Measurements from ENCODE around the gene YBEY.
A peak's percentile ranks its signal among the peaks of the same experiment; 100 is the strongest.

The YBEY gene

GRCh38 chr21:46265736-46266525 is 20.2 kb upstream of the YBEY start:
- DNase-seq, result no peak

GRCh38 chr21:46266946-46267345 is 19.2 kb upstream of the YBEY start:
- no peak for DNase-seq

GRCh38 chr21:46268371-46268770 is 17.8 kb upstream of the YBEY start:
- DNase-seq, result no peak

GRCh38 chr21:46269466-46269865 is 16.7 kb upstream of the YBEY start:
- no peak for DNase-seq

- DNase-seq, result no peak
Measured at GRCh38 chr21:46273341-46273740, 12.8 kb upstream of the YBEY start.

- DNase-seq, result no peak
Measured at GRCh38 chr21:46274797-46275390, 11.2 kb upstream of the YBEY start.

- no peak for DNase-seq
Measured at GRCh38 chr21:46284077-46284644, 2.0 kb upstream of the YBEY start.

GRCh38 chr21:46284733-46285132 is 1.4 kb upstream of the YBEY start:
- DNase-seq, result no peak

GRCh38 chr21:46285206-46285661 is 908 bp upstream of the YBEY start, which contains the start of gene MCM3AP:
Gene MCM3AP, minus strand, starts transcription at chr21:46285611. Its CDS starts 325 bp downstream, at chr21:46285286.
- no peak for DNase-seq

- no peak for DNase-seq
Measured at GRCh38 chr21:46286648-46287002, 483 bp downstream of the YBEY start.

GRCh38 chr21:46287541-46287940 is 1.4 kb downstream of the YBEY start:
- no peak for DNase-seq

- DNase-seq, result no peak
Measured at GRCh38 chr21:46289655-46290179, 3.6 kb downstream of the YBEY start.

- no peak for DNase-seq
Measured at GRCh38 chr21:46291561-46291960, 5.4 kb downstream of the YBEY start.

GRCh38 chr21:46294647-46295176 is 8.6 kb downstream of the YBEY start:
- DNase-seq, result no peak

GRCh38 chr21:46295177-46295770 is 9.1 kb downstream of the YBEY start:
- DNase-seq, result no peak

GRCh38 chr21:46295996-46296752 is 10.0 kb downstream of the YBEY start:
- DNase-seq, result peak; percentile 73

GRCh38 chr21:46297338-46298271 is 11.5 kb downstream of the YBEY start:
- DNase-seq, result peak; percentile 23

GRCh38 chr21:46299167-46299566 is 13.0 kb downstream of the YBEY start:
- DNase-seq, result no peak

- DNase-seq, result no peak
Measured at GRCh38 chr21:46301759-46302158, 15.6 kb downstream of the YBEY start.

- no peak for DNase-seq
Measured at GRCh38 chr21:46304437-46304836, 18.3 kb downstream of the YBEY start.

GRCh38 chr21:46304955-46305354 is 18.8 kb downstream of the YBEY start:
- DNase-seq, result no peak

Data from activated CD4-positive, alpha-beta T cell treated with anti-CD3 and anti-CD28 coated beads for 48 hours (primary cell).